Mammary epithelial cell (primary cell): ENCODE data around the gene AGAP1.

Experiments
- CTCF ChIP-seq, 2 donors: IDR thresholded peaks in 1 of 2; conservative IDR thresholded peaks in 1 of 2; 2 replicates each; pipeline ENCODE4 v1.5.1; 2011 to 2012; ENCODE audit warnings: inconsistent platforms in 2 of 2, low read length in 2 of 2, mild to moderate bottlenecking in 2 of 2, control low read depth in 1 of 2, low read depth in 1 of 2; ENCODE audit not compliant: insufficient read depth in 1 of 2; ENCODE audit errors: extremely low read depth in 1 of 2
- EZH2 ChIP-seq: IDR thresholded peaks from 2 replicates; pipeline ENCODE4 v1.6.1; 2012; ENCODE audit warnings: low read length, inconsistent platforms, borderline replicate concordance

DNA sequence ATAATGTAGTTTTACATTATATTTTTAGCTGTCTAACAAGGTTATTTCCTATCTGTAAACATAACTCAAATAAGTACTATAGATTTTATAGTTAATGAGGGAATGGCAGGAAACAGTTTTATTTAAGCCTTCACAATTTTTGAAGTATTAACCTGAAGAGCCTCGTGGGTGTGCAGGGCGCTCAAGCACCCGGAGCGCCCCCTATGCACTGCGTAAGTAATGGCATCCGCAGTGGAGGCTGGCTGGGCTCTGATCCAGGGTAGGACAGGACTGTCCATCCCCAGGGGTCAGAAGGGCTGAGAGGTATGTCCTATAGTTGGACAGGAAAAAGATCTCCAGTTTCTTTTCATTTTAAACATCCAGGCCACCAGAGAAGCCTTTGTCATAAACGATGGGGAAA is 682.6 kb downstream of the AGAP1 start:
- TF ChIP-seq CTCF (conservative IDR thresholded peaks at IDR 0.05 in 1 of 2, IDR thresholded peaks at IDR 0.05 in 1 of 2; ENCODE audit: extremely low read depth in 1 of 2, insufficient read depth in 1 of 2, low read depth in 1 of 2, low read length in 2 of 2), result peak; percentile 38 to 64
- TF ChIP-seq EZH2, result no peak
